Right renal pelvis (tissue), 4 donors: ENCODE measurements around the gene GPANK1. TPM values are rescaled to one million over a fixed set of nuclear protein-coding genes. Genes with fewer than 3 reads are reported as not detected.

Experiments
- DNase-seq, 4 donors: peaks; one replicate each; pipeline ENCODE4 v3.0.0-alpha.2; 2013; ENCODE audit warnings: low read depth in 4 of 4, low spot score in 3 of 4, missing footprints in 1 of 4
- polyA plus RNA-seq, 4 donors: library from polyadenylated mRNA; unstranded; fragments of 120-200 nt; gene quantifications; one replicate each; pipeline ENCODE4 v1.2.1, GENCODE V29; 2013; ENCODE audit not compliant: insufficient read length in 4 of 4

GPANK1 gene
- polyA plus RNA-seq, 4 donors: 25.6 to 28.8 (median 26.0) TPM

- no peak for DNase-seq
Measured at GRCh38 chr6:31691564-31692108, 26.8 kb upstream of the GPANK1 start.

GRCh38 chr6:31691078-31691463, 26.3 kb upstream of the GPANK1 start:
- no peak for DNase-seq

DNA sequence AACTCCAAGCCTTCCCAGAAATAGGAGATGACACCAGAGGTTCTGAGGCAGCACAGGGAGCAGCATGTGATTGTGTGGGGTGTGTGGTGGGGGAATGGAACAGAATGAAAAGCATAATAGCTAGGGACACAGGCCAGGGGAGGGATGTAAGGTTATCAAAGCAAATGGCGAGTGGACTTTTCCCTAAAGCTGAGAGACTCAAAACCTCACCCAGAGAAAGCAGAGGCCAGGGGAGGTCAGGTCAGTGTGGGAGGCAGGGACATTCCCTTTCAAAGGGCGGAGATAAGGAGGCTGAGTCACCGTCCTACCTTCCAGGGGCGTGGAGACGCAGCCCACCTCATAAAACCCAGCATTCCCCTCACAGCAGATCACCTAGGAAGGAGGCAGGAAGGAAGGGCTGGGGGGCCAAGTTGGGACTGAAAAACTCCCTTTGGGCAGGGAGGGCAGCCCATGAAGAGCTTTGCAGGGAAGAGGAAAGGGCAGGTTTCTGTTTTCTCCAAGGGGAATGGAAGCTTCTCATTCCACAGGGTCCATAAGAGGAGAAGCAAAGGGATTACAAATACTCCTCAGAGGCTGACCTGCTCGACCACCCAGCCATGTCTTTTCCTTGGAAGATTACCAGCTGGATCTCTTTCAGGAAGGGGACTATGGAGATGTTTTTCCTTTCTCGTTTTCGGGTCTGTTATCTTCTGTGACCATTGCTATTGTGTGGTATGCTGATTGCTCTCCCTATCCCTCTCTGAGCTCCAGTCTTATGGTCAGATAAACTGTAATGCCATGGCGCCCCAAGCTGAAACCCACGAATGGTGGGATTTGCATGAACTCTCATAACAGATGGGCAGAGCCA, 25.7 kb upstream of the GPANK1 start:
- no peak for DNase-seq

GRCh38 chr6:31689249-31690110, 24.7 kb upstream of the GPANK1 start:
- no peak for DNase-seq

- no peak for DNase-seq
Measured at GRCh38 chr6:31687860-31688693, 23.3 kb upstream of the GPANK1 start.

DNA sequence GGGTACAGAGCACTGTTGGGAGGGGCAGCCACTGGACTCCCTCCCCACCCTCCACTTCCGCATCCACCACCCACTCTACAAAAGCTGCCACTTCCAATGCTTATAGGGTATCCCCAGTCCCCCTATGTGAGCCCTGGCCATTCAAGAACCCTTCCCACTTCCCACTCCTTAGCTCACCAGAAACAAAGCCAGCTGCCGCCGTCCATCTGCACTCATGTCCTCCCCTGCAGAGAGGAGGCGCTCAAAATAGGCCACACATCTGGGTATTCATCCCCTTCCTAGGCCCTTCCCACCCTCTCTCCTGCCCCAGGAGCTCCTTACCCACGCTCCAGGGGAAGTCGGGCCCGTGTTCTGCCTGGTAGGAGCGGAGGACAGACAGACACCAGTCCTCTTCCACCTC, 22.5 kb upstream of the GPANK1 start:
- no peak for DNase-seq

- DNase-seq: no peak
Measured at GRCh38 chr6:31686483-31686882, 21.7 kb upstream of the GPANK1 start.

GRCh38 chr6:31683591-31683990, 18.8 kb upstream of the GPANK1 start:
- DNase-seq: no peak

GRCh38 chr6:31681135-31681671, 16.4 kb upstream of the GPANK1 start:
- DNase-seq: no peak

DNA sequence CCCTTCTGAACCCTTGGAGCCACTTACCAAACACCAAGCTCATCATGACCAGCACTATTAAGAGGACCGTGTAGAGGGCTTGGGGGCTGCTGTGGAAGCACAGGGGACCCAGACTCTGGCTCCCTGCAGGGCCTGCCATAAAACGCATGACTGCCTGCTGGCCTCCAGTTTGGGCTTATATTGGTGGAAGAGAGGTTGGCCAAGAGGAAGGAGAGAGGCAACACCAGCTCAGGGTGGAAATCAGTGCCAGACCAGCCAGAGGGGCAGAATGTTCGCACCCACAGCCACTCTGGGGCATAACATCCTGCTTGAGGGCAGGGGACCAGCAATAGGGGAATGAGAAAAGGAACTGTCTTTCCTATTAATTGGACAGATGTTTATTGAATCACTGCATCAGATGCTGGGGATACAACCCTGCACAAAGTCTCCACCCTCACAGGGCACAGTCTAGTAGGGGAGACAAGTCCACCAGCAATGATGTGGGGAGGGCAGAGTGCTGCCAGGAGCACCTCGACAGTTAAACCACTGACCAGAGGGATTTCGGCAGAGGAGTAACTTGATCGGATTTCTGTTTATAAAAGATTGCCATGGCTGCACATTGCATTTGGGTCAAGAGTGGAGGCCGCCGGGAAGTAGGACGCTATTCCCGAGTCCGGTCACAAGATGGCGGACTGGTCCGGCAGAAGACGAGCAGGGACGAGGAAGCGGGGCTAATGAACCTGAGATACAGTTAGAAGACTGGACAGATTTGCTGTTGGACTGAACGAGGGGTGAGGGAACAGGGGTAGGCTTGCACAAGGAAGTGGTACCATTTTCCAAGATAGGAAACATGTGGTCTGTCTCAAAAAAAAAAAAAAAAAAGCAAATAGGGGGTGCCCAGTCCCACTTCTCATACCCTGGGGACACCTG, 15.7 kb upstream of the GPANK1 start, which contains the start of gene LY6G5C:
LY6G5C (minus strand) TSS at position 842 of the 909 bp plus-strand sequence; CDS start at position 148, 694 bp downstream.
- DNase-seq: peak in 1 of 4 donors; percentile 77

- no peak for DNase-seq
Measured at GRCh38 chr6:31677955-31678354, 13.2 kb upstream of the GPANK1 start.

GRCh38 chr6:31676904-31677303, 12.1 kb upstream of the GPANK1 start:
- no peak for DNase-seq

DNA sequence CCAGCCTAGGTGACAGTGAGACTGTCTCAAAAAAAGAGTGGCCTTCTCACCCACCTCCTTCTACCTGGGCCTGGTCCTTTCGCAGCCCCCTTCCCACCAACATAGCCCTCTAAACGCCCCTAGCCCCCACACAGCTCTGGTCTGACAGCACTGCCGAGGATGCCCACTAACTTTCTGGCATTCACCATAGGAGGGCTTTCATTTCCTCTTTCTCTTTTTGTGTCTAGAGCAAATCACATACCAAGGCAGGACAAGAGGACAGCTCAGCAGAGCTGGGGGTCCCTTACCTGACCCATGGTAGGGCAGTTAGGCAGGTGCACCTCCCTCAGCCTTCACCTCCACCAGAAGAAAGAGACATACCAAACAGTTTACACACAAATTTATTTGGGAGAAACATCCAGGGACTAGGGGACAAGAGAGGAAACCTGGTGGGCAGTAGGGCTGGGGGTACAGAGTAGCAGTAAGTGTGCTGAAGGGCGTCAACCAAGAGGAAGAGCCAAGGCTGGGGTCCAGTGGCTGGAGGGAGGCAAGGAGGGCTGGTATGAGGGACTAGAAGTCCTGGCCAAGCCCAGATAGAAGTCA, 11.6 kb upstream of the GPANK1 start:
- no peak for DNase-seq

- no peak for DNase-seq
Measured at GRCh38 chr6:31669676-31670075, 4.9 kb upstream of the GPANK1 start, which contains the start of gene LY6G5B. TSS of gene LY6G5B (plus strand) at chr6:31669976. CDS start at chr6:31670951, 975 bp downstream.

DNA sequence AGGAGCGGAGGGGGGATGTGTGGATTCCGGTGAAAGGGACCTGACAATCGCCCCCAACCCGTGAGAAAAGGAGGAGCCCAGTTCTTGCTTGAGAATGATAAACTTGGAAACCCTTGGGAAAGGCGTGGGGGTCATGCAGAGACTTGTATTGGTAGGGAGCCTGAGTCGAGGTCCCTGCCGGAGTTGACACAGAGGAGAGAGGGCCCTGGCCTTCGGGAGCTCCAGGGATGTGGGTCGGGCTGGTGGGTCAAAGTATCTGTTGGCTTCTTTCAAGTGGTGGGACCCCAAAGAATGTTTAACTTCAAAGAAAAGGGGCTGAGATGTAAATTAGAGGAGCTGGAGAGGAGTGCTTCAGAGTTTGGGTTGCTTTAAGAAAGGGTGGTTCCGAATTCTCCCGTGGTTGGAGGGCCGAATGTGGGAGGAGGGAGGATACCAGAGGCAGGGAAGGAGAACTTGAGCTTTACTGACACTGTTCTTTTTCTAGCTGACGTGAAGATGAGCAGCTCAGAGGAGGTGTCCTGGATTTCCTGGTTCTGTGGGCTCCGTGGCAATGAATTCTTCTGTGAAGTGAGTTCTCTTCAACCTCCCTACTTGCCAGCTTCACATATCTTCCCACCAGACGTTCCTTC, 1.7 kb upstream of the GPANK1 start:
- no peak for DNase-seq

- peak; percentile 92 to 97 (median 95) for DNase-seq
Measured at GRCh38 chr6:31665501-31666336, 922 bp upstream of the GPANK1 start, which contains the start of gene CSNK2B. TSS of gene CSNK2B (plus strand) at chr6:31666080. CDS start at chr6:31666832, 752 bp downstream.
